ENCODE data around the gene CACNB3.
A peak's percentile ranks its signal among the peaks of the same experiment; 100 is the strongest.
"Not testable (repeated sequence)": the region's sequence is repeated elsewhere in the genome, so short reads cannot be mapped to it uniquely, and the experiment has no call there.

CACNB3 gene

DNA sequence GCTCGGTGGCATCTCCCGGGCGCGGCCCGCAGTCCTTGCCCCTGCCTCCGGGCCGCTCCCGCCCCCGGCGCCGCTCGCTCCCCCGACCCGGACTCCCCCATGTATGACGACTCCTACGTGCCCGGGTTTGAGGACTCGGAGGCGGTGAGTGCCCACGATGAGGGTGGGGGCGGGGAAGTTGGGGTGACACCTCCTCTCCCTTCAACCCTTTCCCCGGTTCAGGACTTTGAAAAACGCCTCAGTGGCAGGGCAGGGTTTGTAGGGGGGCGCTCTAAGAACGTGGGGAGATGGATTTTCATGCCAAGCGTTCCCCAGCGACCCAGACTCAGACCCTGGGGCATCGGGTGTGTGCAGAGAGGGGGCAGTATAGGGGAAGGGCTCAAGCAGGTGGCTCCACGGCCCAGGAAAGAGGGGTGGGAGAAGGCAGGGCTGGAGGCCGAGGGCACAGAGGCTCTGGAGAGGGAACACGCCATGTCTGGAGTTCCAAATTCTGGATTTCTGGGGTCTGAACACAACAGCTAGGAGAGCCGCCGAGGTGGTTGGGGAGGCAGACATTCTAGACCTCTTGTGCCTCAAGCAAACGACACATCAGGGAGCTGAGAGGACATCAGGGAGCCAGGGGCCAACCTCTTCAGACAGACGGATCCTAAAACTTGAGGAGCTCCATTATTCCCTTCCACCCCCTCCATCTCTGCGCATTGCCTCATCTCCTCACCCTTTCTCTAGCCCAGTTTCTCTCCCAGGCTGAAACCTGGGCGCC, 715 bp downstream of the CACNB3 start:
- DNase-seq (ENCODE audit: low read depth, low spot score) = no peak

DNA sequence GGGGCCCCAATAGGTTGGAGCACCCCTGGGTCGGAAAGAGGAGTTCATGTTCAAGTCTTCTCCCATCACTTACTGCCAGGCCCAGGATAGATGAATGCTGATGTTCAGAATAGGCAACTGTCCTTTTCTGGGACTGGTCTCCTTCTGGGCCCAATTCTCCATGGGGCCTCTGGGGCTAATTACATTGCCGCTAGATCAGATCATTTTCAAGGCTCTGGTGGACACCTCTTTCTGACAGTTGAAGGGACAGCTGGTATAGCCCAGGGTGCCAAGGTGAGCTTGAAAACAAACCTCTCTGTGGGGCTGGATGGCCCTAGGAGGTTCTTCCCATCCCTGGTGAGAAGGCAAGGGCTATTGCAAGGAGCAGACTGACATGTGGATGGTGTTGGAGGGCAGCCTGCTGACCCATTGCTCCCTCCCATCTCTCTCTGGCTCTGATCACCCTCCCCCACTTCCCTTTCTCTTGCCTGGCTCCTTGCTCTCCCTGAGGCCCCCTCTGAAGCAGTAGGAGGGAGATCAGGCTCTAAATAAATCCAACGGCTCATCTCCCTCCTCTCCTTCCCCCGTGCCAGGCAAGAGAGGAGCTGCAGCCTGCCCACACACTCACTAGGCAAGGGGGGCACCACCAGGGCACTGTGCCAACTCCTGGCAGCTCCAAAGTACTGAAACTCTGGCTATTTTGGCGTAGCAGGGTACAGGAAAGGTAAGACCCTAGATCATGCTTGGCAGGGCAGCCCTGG, 1.9 kb downstream of the CACNB3 start:
- DNase-seq (ENCODE audit: low read depth, low spot score) = no peak

DNA sequence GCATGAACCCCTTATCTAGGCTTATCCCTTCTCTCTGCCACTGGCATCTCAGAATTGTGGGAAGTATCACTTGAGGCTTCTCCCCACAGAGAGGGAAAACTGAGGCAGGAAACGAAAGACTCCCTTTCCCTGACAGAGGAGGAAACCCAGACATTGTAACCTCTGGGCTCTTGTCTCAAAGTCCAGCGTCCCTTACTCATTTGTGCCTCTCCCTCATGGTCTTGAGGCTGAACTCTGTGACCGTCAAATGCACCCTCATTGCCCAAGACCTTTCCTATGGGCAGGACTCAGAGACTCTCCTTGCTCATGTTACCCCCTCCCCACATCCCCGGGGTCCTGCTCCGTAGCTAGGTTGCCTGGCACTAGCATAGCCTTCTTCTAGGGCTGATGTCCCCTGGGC, 3.8 kb downstream of the CACNB3 start:
- DNase-seq (ENCODE audit: low read depth, low spot score) = no peak

DNA sequence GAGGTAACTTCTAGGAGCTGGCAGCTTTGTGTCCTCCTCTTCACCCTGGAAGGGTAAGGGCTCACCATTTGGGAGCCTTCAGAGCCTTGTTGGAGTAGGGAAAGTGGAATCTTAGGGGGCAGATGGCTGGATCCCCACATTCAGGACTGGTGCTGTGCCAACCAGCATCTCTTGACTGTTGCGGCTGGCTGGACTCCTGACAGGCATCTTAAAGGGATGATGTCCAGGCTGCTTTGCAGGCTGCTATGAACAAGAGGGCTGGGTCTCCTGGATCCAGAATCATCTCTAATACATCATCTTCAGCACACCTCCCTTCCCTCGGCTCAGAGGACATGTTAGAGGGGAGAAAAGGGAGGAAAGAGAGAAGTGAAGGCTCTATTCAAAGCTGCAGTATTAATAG, 4.4 kb downstream of the CACNB3 start:
- DNase-seq (ENCODE audit: low read depth, low spot score) = no peak

DNA sequence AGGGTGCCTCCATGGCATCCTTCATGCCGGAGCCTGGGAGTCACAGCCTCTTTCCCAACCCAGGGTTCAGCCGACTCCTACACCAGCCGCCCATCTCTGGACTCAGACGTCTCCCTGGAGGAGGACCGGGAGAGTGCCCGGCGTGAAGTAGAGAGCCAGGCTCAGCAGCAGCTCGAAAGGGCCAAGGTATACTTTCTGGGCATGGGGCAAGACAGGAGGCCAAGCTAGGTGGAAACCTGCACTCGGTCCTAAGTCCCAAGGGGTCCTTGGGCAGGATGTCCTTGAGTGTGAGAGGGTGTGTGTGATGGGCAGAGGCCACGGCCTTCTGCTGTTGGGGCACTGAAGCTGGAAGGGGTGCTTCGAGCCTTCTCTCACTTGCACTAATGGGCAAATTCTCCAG, 5.0 kb downstream of the CACNB3 start:
- DNase-seq (ENCODE audit: low read depth, low spot score) = no peak

DNA sequence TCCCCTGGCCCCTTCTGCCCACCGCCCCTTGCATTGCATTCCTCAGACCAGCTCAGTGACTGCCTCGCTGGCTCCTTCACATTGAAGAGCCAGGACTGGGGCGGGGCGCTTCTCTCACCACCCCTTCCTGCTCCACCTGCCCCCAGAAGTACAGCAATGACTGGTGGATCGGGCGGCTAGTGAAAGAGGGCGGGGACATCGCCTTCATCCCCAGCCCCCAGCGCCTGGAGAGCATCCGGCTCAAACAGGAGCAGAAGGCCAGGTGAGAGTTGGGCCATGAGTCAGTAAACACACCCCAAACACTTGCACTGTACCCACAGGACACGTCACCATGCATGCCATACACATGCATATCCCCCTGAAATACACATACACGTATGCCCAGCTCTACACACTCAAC, 5.8 kb downstream of the CACNB3 start:
- no peak for DNase-seq (ENCODE audit: low read depth, low spot score)

DNA sequence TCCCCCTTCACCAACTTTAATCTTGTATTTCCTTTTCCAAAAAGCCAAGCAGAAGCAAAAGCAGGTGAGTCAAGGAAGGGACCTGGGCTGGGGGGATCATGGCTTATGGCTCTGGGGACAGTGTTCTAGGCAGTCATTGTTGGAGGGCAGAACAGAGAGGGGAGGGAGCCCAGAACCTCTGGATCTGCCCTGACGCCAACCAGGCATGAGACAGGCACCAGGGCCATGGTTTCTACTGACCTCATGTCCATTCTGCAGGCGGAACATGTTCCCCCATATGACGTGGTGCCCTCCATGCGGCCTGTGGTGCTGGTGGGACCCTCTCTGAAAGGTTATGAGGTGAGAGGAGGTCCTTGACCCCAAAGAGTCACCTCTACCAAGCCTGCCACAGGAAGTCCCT, 6.6 kb downstream of the CACNB3 start:
- DNase-seq (ENCODE audit: low read depth, low spot score) = no peak

DNA sequence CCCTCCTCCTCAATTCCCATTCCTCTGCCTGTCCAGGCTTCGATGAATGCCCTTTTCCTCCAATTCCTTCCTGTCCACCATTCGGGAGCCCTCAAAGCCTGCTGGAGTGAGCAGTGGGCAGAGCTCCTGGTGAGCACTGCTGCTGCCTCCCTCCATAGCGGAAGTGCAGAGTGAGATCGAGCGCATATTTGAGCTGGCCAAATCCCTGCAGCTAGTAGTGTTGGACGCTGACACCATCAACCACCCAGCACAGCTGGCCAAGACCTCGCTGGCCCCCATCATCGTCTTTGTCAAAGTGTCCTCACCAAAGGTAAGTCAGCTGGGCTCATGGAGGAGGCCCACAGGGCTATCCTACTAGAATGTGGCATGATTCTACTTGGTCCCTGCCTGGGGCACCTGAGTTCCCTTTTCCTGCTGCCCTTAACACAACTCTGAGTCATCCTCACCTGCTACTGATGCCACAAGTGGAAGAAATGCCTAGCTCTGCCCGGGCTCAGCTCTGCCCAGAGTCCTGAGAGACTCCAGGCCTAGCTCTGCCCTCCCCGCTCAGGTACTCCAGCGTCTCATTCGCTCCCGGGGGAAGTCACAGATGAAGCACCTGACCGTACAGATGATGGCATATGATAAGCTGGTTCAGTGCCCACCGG, 8.0 kb downstream of the CACNB3 start:
- DNase-seq (ENCODE audit: low read depth, low spot score) = no peak

DNA sequence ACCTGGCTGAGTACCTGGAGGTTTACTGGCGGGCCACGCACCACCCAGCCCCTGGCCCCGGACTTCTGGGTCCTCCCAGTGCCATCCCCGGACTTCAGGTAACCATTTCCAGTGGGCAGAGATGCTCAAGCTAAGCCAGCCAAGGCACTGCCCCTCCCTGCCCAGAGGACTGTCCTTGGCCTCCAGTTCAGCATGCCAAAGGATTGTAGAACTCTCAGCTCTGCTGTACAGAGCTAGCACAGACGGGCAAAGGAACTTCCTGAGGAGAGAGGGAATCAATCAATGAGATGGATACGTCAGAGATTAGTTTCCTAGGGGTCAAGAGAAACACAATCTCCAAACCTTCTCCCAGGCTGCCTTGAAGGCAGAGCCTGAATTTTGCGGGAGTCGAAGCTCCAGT, 8.7 kb downstream of the CACNB3 start:
- no peak for DNase-seq (ENCODE audit: low read depth, low spot score)

DNA sequence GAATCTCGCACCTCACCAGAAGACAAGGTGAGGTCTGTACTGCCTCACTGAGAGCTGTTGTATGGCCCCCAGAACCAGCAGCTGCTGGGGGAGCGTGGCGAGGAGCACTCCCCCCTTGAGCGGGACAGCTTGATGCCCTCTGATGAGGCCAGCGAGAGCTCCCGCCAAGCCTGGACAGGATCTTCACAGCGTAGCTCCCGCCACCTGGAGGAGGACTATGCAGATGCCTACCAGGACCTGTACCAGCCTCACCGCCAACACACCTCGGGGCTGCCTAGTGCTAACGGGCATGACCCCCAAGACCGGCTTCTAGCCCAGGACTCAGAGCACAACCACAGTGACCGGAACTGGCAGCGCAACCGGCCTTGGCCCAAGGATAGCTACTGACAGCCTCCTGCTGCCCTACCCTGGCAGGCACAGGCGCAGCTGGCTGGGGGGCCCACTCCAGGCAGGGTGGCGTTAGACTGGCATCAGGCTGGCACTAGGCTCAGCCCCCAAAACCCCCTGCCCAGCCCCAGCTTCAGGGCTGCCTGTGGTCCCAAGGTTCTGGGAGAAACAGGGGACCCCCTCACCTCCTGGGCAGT, 9.3 kb downstream of the CACNB3 start:
- no peak for DNase-seq (ENCODE audit: low read depth, low spot score)

DNA sequence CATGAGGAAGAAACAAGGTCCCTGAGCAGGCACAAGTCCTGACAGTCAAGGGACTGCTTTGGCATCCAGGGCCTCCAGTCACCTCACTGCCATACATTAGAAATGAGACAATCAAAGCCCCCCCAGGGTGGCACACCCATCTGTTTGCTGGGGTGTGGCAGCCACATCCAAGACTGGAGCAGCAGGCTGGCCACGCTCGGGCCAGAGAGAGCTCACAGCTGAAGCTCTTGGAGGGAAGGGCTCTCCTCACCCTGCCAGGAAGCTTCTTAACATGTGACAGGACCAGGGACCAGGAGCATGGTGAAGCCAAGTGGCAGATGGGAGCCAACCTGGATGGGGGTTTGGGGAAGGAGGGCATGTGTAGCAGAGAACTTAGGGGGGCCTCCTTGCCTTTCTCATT, 10.0 kb downstream of the CACNB3 start:
- DNase-seq (ENCODE audit: low read depth, low spot score) = no peak

DNA sequence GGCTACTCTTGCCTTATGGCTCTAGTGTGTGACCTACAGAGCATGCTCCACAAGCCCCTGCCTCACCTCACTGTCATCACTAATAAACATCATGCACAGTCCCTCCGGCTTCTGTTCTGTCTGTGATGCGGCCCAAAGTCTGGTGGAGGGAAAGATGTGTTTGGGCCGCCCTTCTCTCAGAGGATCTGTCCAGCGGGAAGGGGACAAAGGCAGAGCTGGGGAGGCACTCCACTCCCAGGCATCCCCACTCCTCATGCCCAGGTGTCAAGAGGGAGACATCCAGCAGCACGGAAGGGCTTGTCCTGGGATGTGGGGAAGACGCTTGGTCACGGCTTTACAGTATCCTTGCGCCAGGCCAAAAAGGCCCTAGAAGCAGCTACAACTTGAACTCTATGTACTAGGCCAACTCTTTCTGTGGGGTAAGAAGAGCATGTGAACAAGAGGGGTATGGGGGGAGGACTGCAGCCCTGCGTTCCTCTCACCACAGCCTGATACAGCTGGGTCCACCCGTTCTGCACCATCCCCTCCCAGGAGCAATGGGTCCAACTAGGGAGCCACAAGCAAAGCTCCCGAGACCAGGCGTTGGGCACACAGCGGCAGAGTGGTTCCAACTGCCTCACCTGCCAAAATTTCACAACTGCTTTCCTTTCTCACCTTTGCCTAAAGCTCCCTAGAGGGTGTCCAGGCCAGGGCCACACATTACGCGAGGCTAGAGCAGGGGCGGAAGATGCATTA, 10.7 kb downstream of the CACNB3 start:
- no peak for DNase-seq (ENCODE audit: low read depth, low spot score)

DNA sequence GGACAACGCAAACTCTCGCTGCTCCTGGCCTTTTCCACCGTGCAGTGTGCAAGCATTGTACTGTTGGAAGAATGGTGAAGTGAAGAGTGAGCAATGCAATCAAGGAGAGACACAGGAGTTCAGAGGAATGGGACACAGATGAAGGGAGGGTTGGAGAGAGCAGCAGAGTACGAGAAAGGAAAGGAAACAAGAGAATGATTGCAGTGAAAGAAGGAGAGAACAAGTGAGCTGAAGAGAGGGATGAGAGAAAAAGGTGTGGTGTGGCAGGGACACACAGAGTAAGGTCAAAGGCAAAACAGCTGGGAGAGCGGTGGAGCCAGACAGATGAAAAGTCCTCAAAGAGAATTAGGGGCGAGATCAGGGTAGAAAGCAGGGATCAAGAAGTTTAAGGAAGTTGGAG, 13.0 kb downstream of the CACNB3 start:
- DNase-seq (ENCODE audit: low read depth, low spot score) = no peak

DNA sequence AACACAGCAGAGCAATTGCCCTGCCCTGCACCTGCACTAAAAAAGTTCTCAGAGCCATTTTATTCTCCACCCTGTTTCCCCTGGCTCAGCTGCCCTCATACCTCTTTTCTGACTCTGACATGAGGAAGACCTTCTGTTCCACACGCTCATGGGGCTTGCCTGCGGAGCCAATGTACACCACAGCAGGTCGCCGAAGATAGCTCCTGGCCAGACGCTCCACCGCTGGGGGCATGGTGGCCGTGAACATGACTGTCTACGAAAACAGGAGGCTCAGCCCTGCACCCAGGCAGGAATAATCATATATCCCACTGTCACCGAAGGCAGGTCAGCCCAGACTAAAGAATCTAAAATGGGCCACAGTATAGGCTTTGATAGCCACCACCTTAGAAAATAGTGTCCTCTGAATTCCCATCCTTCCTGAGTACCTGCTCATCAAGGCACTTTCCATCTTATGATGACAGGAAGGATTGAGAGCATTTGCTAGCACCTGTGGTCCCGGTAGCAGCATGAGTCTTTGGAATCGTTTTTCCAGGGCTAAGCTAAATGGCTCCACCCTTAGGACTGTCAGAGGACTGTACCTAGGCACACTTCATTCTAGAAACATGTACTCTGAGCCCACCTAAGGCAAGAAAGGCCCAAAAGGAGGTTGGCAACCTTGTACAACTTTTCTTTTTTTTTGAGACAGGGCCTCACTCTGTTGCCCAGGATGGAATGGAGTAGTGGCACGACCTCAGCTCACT, 14.2 kb downstream of the CACNB3 start:
- DNase-seq (ENCODE audit: low read depth, low spot score) = no peak

DNA sequence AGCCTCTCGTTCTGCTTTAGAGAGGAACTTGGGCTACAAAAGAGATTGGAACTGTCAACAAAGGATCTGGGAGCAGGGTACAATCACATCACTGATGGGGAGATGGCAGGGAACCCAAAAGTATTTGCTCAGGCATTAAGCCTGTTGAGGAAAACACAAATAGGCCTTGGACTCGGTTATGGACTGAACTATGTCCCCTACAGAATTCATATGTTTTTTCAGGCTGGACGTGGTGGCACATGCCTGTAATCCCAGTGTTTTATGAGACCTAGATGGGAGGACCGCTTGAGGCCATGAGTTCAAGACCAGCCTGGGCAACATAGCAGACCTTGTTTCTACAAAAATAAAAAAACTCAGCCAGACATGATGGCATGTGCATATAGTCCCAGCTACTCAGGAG, 19.8 kb downstream of the CACNB3 start:
- no peak for DNase-seq (ENCODE audit: low read depth, low spot score)

DNA sequence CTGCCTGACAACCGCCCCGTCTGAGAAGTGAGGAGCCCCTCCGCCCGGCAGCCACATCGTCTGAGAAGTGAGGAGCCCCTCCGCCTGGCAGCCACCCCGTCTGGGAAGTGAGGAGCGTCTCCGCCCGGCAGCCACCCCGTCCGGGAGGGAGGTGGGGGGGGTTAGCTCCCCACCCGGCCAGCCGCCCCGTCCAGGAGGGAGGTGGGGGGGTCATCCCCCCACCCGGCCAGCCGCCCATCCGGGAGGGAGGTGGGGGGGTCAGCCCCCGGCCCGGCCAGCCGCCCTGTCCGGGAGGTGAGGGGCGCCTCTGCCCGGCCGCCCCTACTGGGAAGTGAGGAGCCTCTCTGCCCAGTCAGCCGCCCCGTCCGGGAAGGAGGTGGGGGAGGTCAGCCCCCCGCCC, 23.7 kb downstream of the CACNB3 start:
- not testable (repeated sequence) for DNase-seq (ENCODE audit: low read depth, low spot score)

DNA sequence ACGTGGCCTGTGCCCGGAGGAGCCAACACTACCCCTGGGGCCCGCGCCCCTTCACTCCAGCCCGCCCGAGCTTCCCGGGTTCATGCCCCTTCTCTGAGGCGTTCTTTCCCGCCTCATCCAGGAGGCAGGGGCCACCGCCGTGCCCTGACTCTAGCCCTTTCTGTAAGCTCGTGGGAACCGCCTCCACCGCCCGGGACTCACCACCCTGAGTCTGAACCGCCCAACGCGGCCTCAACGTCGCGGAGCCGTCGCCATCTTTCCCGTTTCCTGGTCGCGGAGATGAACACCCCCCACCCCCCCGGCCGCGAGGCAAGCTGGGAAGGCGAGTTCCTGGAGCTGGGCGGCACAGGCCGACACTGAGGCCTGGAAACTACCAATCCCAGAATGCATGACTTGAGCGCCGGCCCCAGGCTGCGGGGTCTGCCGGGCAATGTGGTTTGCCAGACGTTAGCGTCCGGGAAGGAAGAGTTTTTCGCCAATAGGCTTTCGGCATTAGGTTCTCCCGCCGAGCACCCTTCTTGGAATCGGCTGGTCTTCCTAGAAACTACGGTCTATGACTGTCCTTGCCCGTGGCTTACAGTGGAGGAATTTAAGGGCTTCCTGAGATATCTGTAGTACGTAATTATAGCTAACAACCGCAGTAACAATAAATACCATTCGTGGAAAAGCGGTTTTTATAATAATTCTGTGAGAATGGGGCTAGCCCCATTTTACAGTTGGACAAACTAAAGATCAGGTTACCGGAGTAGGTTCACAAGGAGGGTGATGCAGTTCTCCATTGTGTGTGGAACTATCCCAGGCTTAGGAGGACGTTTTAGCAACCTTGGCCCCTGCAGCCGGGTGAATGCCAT, 33.8 kb downstream of the CACNB3 start, which contains the start of gene DDX23:
Gene DDX23, minus strand, starts transcription at position 281 of the 851 bp plus-strand sequence. CDS start 6,381 bp downstream, outside the sequence.
- DNase-seq (ENCODE audit: low read depth, low spot score) = peak; percentile 92

DNA sequence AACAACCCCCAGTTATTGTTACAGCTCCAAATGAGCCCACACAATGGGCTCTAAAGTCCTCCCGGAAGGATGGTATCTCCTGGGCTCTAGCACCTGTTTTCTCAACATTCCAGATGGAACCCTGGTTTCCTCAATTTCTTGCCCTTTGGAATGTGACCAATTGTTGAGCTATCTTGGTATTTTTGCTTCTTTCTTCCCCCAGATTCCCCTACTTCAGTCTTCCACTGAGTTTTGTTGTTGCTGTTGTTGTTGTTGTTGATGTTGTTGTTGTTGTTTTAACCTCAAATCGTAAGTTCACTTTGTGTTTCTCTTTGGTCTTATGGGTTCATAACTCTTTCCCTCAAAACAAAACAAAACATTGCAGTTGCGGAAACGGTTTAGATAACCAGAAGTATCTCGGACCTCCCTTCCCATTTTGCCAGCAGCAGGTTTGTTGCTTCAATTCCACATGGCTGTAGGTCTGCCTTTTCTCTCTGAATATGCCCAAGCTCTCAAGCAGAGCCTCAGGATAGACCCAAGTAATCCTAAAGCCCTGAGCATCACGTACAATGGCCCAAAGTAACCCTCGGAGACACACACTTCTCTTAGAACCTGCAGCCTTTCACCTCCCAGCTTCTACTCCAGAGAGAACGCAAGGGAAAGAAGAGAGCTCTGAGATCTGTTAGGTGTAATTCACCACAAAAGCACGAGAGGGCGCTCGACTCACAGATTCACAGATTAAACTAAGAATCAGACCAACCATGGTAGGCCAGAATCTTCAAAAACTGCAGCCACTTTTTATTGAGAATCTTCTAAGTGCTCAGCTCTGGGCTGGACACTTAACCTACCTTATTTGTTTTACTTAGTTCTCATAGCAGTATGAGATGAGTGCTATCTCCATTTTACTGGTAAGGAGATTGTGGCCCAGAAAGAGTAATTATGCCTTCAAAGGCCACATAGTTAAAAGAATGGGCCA, 34.7 kb downstream of the CACNB3 start:
- DNase-seq (ENCODE audit: low read depth, low spot score) = peak; percentile 89

DNA sequence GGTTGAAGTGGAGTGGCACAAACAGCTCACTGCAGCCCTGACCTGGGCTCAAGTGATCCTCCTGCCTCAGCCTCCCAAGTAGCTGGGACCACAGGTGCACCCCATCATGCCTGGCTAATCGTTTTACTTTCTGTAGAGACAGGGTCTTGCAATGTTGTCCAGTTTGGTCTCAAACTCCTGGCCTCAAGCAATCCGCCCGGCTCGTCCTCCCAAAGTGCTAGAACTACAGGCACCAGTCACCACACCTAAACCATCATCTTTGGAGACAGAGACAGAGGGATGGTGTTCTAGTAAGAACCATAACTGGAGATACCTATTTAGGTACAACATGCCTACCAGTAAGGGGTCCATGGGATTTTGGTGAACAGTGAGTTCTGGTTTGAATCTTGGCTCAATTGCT, 36.2 kb downstream of the CACNB3 start:
- no peak for DNase-seq (ENCODE audit: low read depth, low spot score)
